DND-41 (cell line): ENCODE results near the gene SLC2A9.

Source experiments
- ATAC-seq: fragments of 200-7000 bp; cut with Tn5 transposase; 3 replicates; pipeline ENCODE4 v1.9.1; 2021; ENCODE audit warnings: low read depth; ENCODE audit not compliant: insufficient read depth
- DNase-seq: peaks from one replicate; pipeline ENCODE4 v3.0.0-alpha.2; 2020
- H2AFZ ChIP-seq: 2 replicates; pipeline ENCODE4 v1.6.0; 2012; ENCODE audit warnings: low read depth, low read length
- H3K27ac ChIP-seq: 2 replicates; pipeline ENCODE4 v1.5.1; 2012; ENCODE audit warnings: low read length, inconsistent platforms
- H3K27me3 ChIP-seq: fragments of 200-600 bp; sonication (generic); 2 replicates; pipeline ENCODE4 v1.6.0; 2012; ENCODE audit warnings: low read length, mild to moderate bottlenecking, inconsistent platforms; ENCODE audit not compliant: insufficient read depth, poor library complexity
- H3K36me3 ChIP-seq: 2 replicates; pipeline ENCODE4 v1.5.1; 2012; ENCODE audit warnings: low read length, inconsistent platforms; ENCODE audit not compliant: insufficient read depth
- H3K4me1 ChIP-seq: 2 replicates; pipeline ENCODE4 v1.5.1; 2012; ENCODE audit warnings: mild to moderate bottlenecking, low read length; ENCODE audit not compliant: insufficient read depth
- H3K4me2 ChIP-seq: 2 replicates; pipeline ENCODE4 v1.6.0; 2012; ENCODE audit warnings: mild to moderate bottlenecking, moderate library complexity, low read length, inconsistent platforms; ENCODE audit not compliant: insufficient read depth
- H3K4me3 ChIP-seq, 2 experiments: fragments of 200-600 bp in 1 of 2; shearing (Covaris generic) in 1 of 2; 2 replicates each; pipeline ENCODE4 v1.5.1; 2012 to 2016; ENCODE audit warnings: inconsistent platforms in 2 of 2, low read length in 2 of 2, mild to moderate bottlenecking in 2 of 2, low read depth in 1 of 2, moderate library complexity in 1 of 2
- H3K79me2 ChIP-seq: 2 replicates; pipeline ENCODE4 v1.6.0; 2012; ENCODE audit warnings: low read length, inconsistent platforms; ENCODE audit not compliant: insufficient read depth
- H3K9ac ChIP-seq: 2 replicates; pipeline ENCODE4 v1.6.0; 2012; ENCODE audit warnings: low read depth, mild to moderate bottlenecking, inconsistent platforms, low read length, moderate library complexity
- H3K9me3 ChIP-seq: 2 replicates; pipeline ENCODE4 v1.5.1; 2012; ENCODE audit warnings: low read length, moderate library complexity, mild to moderate bottlenecking, inconsistent platforms; ENCODE audit not compliant: insufficient read depth, severe bottlenecking
- H4K20me1 ChIP-seq: 2 replicates; pipeline ENCODE4 v1.6.0; 2012; ENCODE audit warnings: low read length; ENCODE audit not compliant: insufficient read depth
- CTCF ChIP-seq: IDR thresholded peaks from 2 replicates; pipeline ENCODE4 v1.5.1; 2012; ENCODE audit warnings: borderline replicate concordance, low read length, moderate library complexity, mild to moderate bottlenecking; ENCODE audit not compliant: poor library complexity, severe bottlenecking; ENCODE audit errors: extremely low read depth
- EZH2 ChIP-seq: IDR thresholded peaks from 3 replicates; pipeline ENCODE4 v1.6.1; 2012; ENCODE audit warnings: borderline replicate concordance, low read depth, mild to moderate bottlenecking, moderate library complexity, low read length, inconsistent platforms; ENCODE audit not compliant: severe bottlenecking

SLC2A9 gene

DNA sequence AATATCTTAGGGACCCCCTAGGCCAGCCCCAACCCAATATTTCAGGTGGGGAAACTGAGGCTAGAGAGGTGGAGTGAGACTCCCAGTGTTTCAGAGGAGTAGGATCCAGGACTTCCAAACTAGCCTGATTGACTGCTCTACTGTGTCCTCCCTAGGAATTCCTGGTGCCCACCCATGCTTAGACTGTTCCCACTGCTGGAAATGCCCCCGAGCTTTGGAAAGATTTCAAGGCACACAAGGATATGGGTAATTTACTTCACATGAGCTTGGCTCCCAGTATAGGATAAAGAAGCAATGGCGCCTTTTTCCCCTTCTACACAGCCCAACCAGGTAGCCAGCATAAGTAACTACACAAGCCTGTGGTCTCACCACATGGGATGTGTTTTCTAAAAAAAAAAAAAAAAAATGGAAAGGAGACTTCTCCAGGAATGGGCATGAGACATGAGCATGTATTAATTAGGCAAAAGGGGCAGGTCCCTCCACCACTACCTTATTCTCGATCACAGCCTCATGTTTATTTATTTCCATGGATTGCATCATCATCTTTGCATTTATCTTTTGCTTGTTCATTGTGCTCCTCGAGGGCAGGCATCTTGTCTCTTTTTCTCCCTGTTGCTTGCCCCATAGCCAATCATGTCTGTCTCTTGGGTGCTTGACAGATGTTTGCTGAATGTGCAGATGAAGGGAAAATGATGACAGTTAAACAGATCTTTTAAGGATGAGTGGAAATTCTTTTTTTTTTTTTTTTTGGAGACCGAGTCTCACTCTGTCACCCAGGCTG, 173.1 kb downstream of the SLC2A9 start:
- Histone ChIP-seq H3K27ac (no peak overlapping the region), H3K79me2 (no peaks in the 10 kb centered on the region), H3K27me3 (no peaks in the 10 kb centered on the region), H2AFZ (no peak overlapping the region), H3K36me3 (no peaks in the 10 kb centered on the region), H3K4me2 (no peak overlapping the region), H3K4me1 (no peaks in the 10 kb centered on the region), H4K20me1 (no peaks in the 10 kb centered on the region), H3K4me3 (no peak overlapping the region), H3K9ac (no peak overlapping the region), H3K9me3 (no peaks in the 10 kb centered on the region)
- no peak for ATAC-seq
- DNase-seq, result no peak
- TF ChIP-seq EZH2 (no peak), CTCF (no peak)

- Histone ChIP-seq H3K9me3 (peaks cover 2% of the 10 kb centered on the region), H3K79me2 (no peaks in the 10 kb centered on the region), H3K4me3 (no peak overlapping the region), H3K36me3 (no peaks in the 10 kb centered on the region), H4K20me1 (no peaks in the 10 kb centered on the region), H3K9ac (no peak overlapping the region), H2AFZ (no peak overlapping the region), H3K4me1 (no peaks in the 10 kb centered on the region), H3K27ac (no peak overlapping the region), H3K27me3 (no peaks in the 10 kb centered on the region), H3K4me2 (no peak overlapping the region)
- ATAC-seq, result no peak
- no peak for DNase-seq
- TF ChIP-seq EZH2 (no peak), CTCF (no peak)
Observed at GRCh38 chr4:9845791-9846493, 175.4 kb downstream of the SLC2A9 start.

DNA sequence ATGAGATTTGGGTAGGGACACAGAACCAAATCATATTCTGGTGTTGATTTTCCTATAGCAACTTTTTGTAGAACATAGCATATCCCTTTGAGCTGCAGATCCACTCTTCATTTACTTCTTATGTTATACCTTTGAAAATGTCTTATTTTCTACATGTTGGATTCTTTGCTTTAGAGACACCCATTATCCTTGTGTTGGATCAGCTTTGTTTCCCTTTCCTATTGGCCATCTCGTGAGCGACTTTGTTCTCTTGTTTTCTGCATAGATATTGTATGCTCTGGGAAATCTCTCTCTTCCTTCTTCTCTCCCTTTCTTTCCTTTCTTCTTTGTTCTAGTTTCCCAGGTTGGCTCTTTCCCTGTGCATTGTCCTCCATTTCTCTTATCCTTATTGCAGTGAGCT, 180.2 kb downstream of the SLC2A9 start:
- Histone ChIP-seq H3K27ac (no peak overlapping the region), H4K20me1 (no peaks in the 10 kb centered on the region), H3K36me3 (no peaks in the 10 kb centered on the region), H3K79me2 (no peaks in the 10 kb centered on the region), H3K4me3 (no peak overlapping the region), H3K9me3 (peaks cover 2% of the 10 kb centered on the region), H3K9ac (no peak overlapping the region), H3K27me3 (no peaks in the 10 kb centered on the region), H3K4me2 (no peak overlapping the region), H2AFZ (no peak overlapping the region), H3K4me1 (no peaks in the 10 kb centered on the region)
- ATAC-seq, result no peak
- TF ChIP-seq CTCF, result no peak
- TF ChIP-seq EZH2, result no peak
- DNase-seq, result no peak
